Panc1 (cell line): Measurements from ENCODE around the gene GGTLC3.
"Not testable (repeated sequence)": the region's sequence is repeated elsewhere in the genome, so short reads cannot be mapped to it uniquely, and the experiment has no call there.

Source experiments
- POLR2AphosphoS5 ChIP-seq: IDR thresholded peaks from 2 replicates; pipeline ENCODE4 v1.6.1; 2012; ENCODE audit warnings: mild to moderate bottlenecking, low read depth, low read length, moderate library complexity
- SIN3A ChIP-seq: IDR thresholded peaks from 2 replicates; pipeline ENCODE4 v1.6.1; 2012; ENCODE audit warnings: low read depth, mild to moderate bottlenecking, low read length, moderate library complexity, borderline replicate concordance; ENCODE audit not compliant: insufficient read depth
- TCF7L2 ChIP-seq: IDR thresholded peaks from 2 replicates; pipeline ENCODE4 v1.6.1; 2011; ENCODE audit warnings: mild to moderate bottlenecking, low read depth, low read length, inconsistent platforms
- TF ChIP-seq, protein P1 (sequence below): fragments of 450-650 bp; IDR thresholded peaks from 2 replicates; pipeline ENCODE4 v1.5.1; 2017; ENCODE audit warnings: mild to moderate bottlenecking
- TF ChIP-seq, protein P2 (sequence below), 2 experiments: IDR thresholded peaks; 2 replicates each; pipeline ENCODE4 v1.6.1; 2011 to 2012; ENCODE audit warnings: low read depth in 2 of 2, control low read depth in 1 of 2, low read length in 1 of 2, mild to moderate bottlenecking in 1 of 2, moderate library complexity in 1 of 2; ENCODE audit not compliant: insufficient read depth in 1 of 2

DNA sequence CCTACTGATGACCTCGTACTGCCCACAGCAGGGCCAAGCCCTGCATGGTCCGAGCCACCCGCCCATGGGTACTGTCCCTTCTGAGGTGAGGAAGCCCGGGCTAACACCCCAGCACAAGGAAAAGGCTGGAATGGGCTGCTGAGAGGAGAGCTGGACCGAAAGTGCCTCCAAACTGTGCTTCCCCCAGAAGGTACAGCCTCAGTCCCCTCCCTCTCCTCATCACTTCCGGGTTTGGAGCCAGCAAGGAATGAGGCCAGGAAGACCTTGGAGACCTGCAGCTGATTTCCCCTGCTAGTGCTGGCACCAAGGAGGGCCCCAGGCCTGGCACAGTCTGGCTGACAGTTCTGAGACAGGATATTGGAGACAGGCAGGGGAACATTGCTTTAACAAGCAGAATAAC lies 41.0 kb upstream of the GGTLC3 start:
- TF ChIP-seq, protein P1, sequence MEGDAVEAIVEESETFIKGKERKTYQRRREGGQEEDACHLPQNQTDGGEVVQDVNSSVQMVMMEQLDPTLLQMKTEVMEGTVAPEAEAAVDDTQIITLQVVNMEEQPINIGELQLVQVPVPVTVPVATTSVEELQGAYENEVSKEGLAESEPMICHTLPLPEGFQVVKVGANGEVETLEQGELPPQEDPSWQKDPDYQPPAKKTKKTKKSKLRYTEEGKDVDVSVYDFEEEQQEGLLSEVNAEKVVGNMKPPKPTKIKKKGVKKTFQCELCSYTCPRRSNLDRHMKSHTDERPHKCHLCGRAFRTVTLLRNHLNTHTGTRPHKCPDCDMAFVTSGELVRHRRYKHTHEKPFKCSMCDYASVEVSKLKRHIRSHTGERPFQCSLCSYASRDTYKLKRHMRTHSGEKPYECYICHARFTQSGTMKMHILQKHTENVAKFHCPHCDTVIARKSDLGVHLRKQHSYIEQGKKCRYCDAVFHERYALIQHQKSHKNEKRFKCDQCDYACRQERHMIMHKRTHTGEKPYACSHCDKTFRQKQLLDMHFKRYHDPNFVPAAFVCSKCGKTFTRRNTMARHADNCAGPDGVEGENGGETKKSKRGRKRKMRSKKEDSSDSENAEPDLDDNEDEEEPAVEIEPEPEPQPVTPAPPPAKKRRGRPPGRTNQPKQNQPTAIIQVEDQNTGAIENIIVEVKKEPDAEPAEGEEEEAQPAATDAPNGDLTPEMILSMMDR = not testable (repeated sequence)
- not testable (repeated sequence) for TF ChIP-seq SIN3A, POLR2AphosphoS5, TCF7L2
- TF ChIP-seq, protein P2, sequence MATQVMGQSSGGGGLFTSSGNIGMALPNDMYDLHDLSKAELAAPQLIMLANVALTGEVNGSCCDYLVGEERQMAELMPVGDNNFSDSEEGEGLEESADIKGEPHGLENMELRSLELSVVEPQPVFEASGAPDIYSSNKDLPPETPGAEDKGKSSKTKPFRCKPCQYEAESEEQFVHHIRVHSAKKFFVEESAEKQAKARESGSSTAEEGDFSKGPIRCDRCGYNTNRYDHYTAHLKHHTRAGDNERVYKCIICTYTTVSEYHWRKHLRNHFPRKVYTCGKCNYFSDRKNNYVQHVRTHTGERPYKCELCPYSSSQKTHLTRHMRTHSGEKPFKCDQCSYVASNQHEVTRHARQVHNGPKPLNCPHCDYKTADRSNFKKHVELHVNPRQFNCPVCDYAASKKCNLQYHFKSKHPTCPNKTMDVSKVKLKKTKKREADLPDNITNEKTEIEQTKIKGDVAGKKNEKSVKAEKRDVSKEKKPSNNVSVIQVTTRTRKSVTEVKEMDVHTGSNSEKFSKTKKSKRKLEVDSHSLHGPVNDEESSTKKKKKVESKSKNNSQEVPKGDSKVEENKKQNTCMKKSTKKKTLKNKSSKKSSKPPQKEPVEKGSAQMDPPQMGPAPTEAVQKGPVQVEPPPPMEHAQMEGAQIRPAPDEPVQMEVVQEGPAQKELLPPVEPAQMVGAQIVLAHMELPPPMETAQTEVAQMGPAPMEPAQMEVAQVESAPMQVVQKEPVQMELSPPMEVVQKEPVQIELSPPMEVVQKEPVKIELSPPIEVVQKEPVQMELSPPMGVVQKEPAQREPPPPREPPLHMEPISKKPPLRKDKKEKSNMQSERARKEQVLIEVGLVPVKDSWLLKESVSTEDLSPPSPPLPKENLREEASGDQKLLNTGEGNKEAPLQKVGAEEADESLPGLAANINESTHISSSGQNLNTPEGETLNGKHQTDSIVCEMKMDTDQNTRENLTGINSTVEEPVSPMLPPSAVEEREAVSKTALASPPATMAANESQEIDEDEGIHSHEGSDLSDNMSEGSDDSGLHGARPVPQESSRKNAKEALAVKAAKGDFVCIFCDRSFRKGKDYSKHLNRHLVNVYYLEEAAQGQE (IDR thresholded peaks at IDR 0.05; ENCODE audit: insufficient read depth in 1 of 2, low read depth in 2 of 2, low read length in 1 of 2) = not testable (repeated sequence)
